H9 (cell line): ENCODE results near the gene PRDM11. TPM values are rescaled to one million over a fixed set of nuclear protein-coding genes. Genes with fewer than 3 reads are reported as not detected.

Source experiments
- DNase-seq: peaks from one replicate; pipeline ENCODE4 v3.0.0-alpha.2; 2017
- H2AFZ ChIP-seq: one replicate; pipeline ENCODE4 v1.6.1; 2013; ENCODE audit warnings: mild to moderate bottlenecking, low read length, control low read depth, moderate library complexity
- H2AK5ac ChIP-seq: 2 replicates; pipeline ENCODE4 v1.6.1; 2013; ENCODE audit warnings: low read length, control low read depth, mixed read lengths; ENCODE audit not compliant: insufficient read length
- H2BK120ac ChIP-seq: one replicate; pipeline ENCODE4 v1.6.1; 2013; ENCODE audit warnings: low read depth, mild to moderate bottlenecking, low read length, control low read depth, inconsistent platforms; ENCODE audit not compliant: poor library complexity, severe bottlenecking
- H2BK12ac ChIP-seq: 2 replicates; pipeline ENCODE4 v1.6.1; 2013; ENCODE audit warnings: low read length, control low read depth, mixed read lengths, low read depth; ENCODE audit not compliant: insufficient read length
- H2BK15ac ChIP-seq: 2 replicates; pipeline ENCODE4 v1.6.1; 2013; ENCODE audit warnings: low read depth, low read length, control low read depth
- H2BK20ac ChIP-seq: one replicate; pipeline ENCODE4 v1.6.1; 2013; ENCODE audit warnings: low read depth, mild to moderate bottlenecking, low read length, control low read depth, inconsistent platforms; ENCODE audit not compliant: poor library complexity, severe bottlenecking
- H2BK5ac ChIP-seq: 2 replicates; pipeline ENCODE4 v1.6.1; 2013; ENCODE audit warnings: low read length, control low read depth, mixed read lengths; ENCODE audit not compliant: insufficient read length
- H3K14ac ChIP-seq: 2 replicates; pipeline ENCODE4 v1.6.1; 2013; ENCODE audit warnings: low read length, control low read depth; ENCODE audit not compliant: insufficient read depth
- H3K18ac ChIP-seq: 2 replicates; pipeline ENCODE4 v1.6.1; 2013; ENCODE audit warnings: low read depth, mild to moderate bottlenecking, mixed read lengths, low read length, control low read depth; ENCODE audit not compliant: insufficient read length
- H3K23ac ChIP-seq: 2 replicates; pipeline ENCODE4 v1.6.1; 2013; ENCODE audit warnings: low read length, control low read depth, mixed read lengths, low read depth; ENCODE audit not compliant: insufficient read length
- H3K23me2 ChIP-seq: 2 replicates; pipeline ENCODE4 v1.6.1; 2013; ENCODE audit warnings: low read depth, mild to moderate bottlenecking, mixed read lengths, low read length, control low read depth; ENCODE audit not compliant: insufficient read length, poor library complexity, severe bottlenecking
- H3K27ac ChIP-seq: 2 replicates; pipeline ENCODE4 v1.5.1; 2013; ENCODE audit warnings: low read length, control low read depth, mixed read lengths, low read depth; ENCODE audit not compliant: insufficient read length
- H3K27me3 ChIP-seq: 2 replicates; pipeline ENCODE4 v1.6.1; 2013; ENCODE audit warnings: low read length, control low read depth, inconsistent platforms; ENCODE audit not compliant: insufficient read depth
- H3K4ac ChIP-seq: 2 replicates; pipeline ENCODE4 v1.6.1; 2013; ENCODE audit warnings: low read depth, mild to moderate bottlenecking, control low read depth, inconsistent platforms, low read length, moderate library complexity
- H3K4me1 ChIP-seq: 2 replicates; pipeline ENCODE4 v1.6.1; 2013; ENCODE audit warnings: low read length, control low read depth, inconsistent platforms; ENCODE audit not compliant: insufficient read depth
- H3K4me2 ChIP-seq: 2 replicates; pipeline ENCODE4 v1.6.1; 2013; ENCODE audit warnings: low read length, control low read depth, mixed read lengths; ENCODE audit not compliant: insufficient read length, insufficient read depth
- H3K56ac ChIP-seq: 2 replicates; pipeline ENCODE4 v1.6.1; 2013; ENCODE audit warnings: low read depth, mild to moderate bottlenecking, mixed read lengths, low read length, control low read depth; ENCODE audit not compliant: insufficient read length
- H3K79me1 ChIP-seq: 2 replicates; pipeline ENCODE4 v1.6.1; 2013; ENCODE audit warnings: low read depth, mild to moderate bottlenecking, moderate library complexity, low read length, control low read depth, inconsistent platforms; ENCODE audit not compliant: insufficient read depth, poor library complexity, severe bottlenecking
- H3K79me2 ChIP-seq: 2 replicates; pipeline ENCODE4 v1.6.1; 2013; ENCODE audit warnings: low read length, control low read depth, inconsistent platforms; ENCODE audit not compliant: insufficient read depth
- H3K9ac ChIP-seq: 2 replicates; pipeline ENCODE4 v1.6.1; 2013; ENCODE audit warnings: low read length, control low read depth, mixed read lengths; ENCODE audit not compliant: insufficient read length; ENCODE audit errors: extremely low read depth
- H3K9me3 ChIP-seq: one replicate; pipeline ENCODE4 v1.6.1; 2013; ENCODE audit warnings: low read depth, low read length, inconsistent platforms; ENCODE audit not compliant: control insufficient read depth
- H3T11ph ChIP-seq: one replicate; pipeline ENCODE4 v1.6.1; 2013; ENCODE audit warnings: mild to moderate bottlenecking, low read length, control low read depth, inconsistent platforms
- H4K20me1 ChIP-seq: one replicate; pipeline ENCODE4 v1.6.1; 2013; ENCODE audit not compliant: control insufficient read depth, insufficient read length, insufficient read depth
- H4K5ac ChIP-seq: 2 replicates; pipeline ENCODE4 v1.6.1; 2013; ENCODE audit warnings: low read depth, mild to moderate bottlenecking, mixed read lengths, low read length, control low read depth; ENCODE audit not compliant: insufficient read length
- H4K8ac ChIP-seq: replicated peaks from 2 replicates; pipeline ENCODE4 v1.6.1; 2013; ENCODE audit warnings: low read length, control low read depth, mixed read lengths, low read depth; ENCODE audit not compliant: insufficient read length
- H4K91ac ChIP-seq: 2 replicates; pipeline ENCODE4 v1.6.1; 2013; ENCODE audit warnings: low read depth, mild to moderate bottlenecking, moderate library complexity, mixed read lengths, low read length, control low read depth; ENCODE audit not compliant: insufficient read length
- H3K27ac Mint-ChIP-seq, 3 experiments: 2 replicates in 2 of 3; 3 replicates in 1 of 3; pipeline ENCODE4 v1.8.0; 2020 to 2021; ENCODE audit warnings: mixed read lengths in 3 of 3, mild to moderate bottlenecking in 1 of 3, moderate library complexity in 1 of 3
- H3K27me3 Mint-ChIP-seq: 2 replicates; pipeline ENCODE4 v1.8.0; 2021; ENCODE audit warnings: low read depth, mild to moderate bottlenecking, moderate library complexity, mixed read lengths
- H3K36me3 Mint-ChIP-seq, 3 experiments: 2 replicates in 2 of 3; 3 replicates in 1 of 3; pipeline ENCODE4 v1.8.0; 2020 to 2021; ENCODE audit warnings: low read depth in 3 of 3, mixed read lengths in 3 of 3; ENCODE audit not compliant: insufficient read depth in 1 of 3
- H3K4me1 Mint-ChIP-seq, 2 experiments: 2 replicates each; pipeline ENCODE4 v1.8.0; 2020; ENCODE audit warnings: mixed read lengths in 2 of 2
- H3K4me3 Mint-ChIP-seq, 2 experiments: 2 replicates in 1 of 2; 3 replicates in 1 of 2; pipeline ENCODE4 v1.8.0; 2020 to 2021; ENCODE audit warnings: mild to moderate bottlenecking in 2 of 2, mixed read lengths in 2 of 2, moderate library complexity in 1 of 2
- H3K9me3 Mint-ChIP-seq, 2 experiments: 2 replicates in 1 of 2; 3 replicates in 1 of 2; pipeline ENCODE4 v1.8.0; 2020; ENCODE audit warnings: mild to moderate bottlenecking in 2 of 2, mixed read lengths in 2 of 2, moderate library complexity in 1 of 2
- WGBS: extraction: QIAGEN DNeasy Blood & Tissue Kit; methylation state at CpG from one replicate; pipeline ENCODE4 v1.1.7; 2013; ENCODE audit warnings: missing lambda C conversion rate, low lambda C conversion rate, mixed read lengths; ENCODE audit not compliant: insufficient read length; ENCODE audit errors: extremely low coverage; 5-methylcytosine and 5-hydroxymethylcytosine counted together
- total RNA-seq: library from RNA; stranded (reverse); gene quantifications from 2 replicates; pipeline ENCODE4 v1.2.1, GENCODE V29; 2021
- TF ChIP-seq, protein P1 (sequence below): fragments of 200-600 bp; sonication (generic); conservative IDR thresholded peaks from 3 replicates; pipeline ENCODE4 v1.8.0; 2021; ENCODE audit warnings: antibody characterized with exemption, mild to moderate bottlenecking

Gene PRDM11
- total RNA-seq, 1 experiment from 2014 or later: 11.5 TPM

DNA sequence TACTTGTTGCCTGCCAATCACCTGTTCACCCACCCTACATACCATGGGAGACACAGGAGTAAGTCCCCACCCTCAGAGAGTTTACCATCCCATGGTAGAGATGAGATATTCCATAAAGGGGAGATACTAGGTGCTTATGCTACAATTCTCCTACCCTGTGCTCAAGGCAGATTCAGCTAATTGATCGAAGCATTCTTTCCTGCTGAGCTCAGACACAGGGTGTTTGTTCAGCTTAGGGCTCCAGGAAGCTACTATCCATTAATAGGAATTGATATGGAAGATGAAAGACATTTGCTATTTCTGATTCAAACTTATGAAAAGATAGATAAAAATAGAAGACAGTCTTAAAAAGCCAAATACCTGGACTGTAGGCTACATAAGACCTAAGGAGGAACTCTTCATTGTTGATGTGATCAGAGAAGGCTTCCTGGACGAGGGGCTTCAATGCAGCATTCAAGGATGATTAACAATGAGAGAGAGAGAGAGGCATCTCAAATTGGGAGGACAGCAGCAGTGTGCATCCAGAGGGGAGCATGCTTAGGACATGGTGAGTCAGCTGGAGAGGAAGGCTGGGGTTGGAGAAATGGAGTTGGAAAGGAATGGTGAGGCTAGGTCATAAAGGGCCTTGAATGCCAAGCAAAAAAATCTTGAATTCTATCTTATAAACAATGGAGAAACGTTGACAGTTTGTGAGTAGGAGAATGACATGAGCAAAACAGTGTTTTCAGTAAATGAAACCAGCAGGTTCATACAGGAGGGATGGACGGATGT is 124.7 kb downstream of the PRDM11 start:
- no CpG with 5 or more reads among the region's 4 CpGs for WGBS
- no peaks in the 10 kb centered on the region for H3K4me1 ChIP-seq
- H3K9me3 Mint-ChIP-seq: no peaks in the 10 kb centered on the region
- TF ChIP-seq, protein P1, sequence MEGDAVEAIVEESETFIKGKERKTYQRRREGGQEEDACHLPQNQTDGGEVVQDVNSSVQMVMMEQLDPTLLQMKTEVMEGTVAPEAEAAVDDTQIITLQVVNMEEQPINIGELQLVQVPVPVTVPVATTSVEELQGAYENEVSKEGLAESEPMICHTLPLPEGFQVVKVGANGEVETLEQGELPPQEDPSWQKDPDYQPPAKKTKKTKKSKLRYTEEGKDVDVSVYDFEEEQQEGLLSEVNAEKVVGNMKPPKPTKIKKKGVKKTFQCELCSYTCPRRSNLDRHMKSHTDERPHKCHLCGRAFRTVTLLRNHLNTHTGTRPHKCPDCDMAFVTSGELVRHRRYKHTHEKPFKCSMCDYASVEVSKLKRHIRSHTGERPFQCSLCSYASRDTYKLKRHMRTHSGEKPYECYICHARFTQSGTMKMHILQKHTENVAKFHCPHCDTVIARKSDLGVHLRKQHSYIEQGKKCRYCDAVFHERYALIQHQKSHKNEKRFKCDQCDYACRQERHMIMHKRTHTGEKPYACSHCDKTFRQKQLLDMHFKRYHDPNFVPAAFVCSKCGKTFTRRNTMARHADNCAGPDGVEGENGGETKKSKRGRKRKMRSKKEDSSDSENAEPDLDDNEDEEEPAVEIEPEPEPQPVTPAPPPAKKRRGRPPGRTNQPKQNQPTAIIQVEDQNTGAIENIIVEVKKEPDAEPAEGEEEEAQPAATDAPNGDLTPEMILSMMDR: no peak
- H3K18ac ChIP-seq: no peak overlapping the region
- no peak overlapping the region for H2BK20ac ChIP-seq
- H3K23ac ChIP-seq: no peak overlapping the region
- no peak overlapping the region for H2AFZ ChIP-seq
- H3T11ph ChIP-seq: no peak overlapping the region
- no peaks in the 10 kb centered on the region for H3K23me2 ChIP-seq
- H3K56ac ChIP-seq: no peak overlapping the region
- H4K20me1 ChIP-seq: no peaks in the 10 kb centered on the region
- H3K27me3 ChIP-seq: no peaks in the 10 kb centered on the region
- no peak overlapping the region for H2AK5ac ChIP-seq
- H3K9me3 ChIP-seq: no peaks in the 10 kb centered on the region
- no peak overlapping the region for H3K9ac ChIP-seq
- no peak overlapping the region for H4K5ac ChIP-seq
- no peaks in the 10 kb centered on the region for H3K36me3 Mint-ChIP-seq
- no peak overlapping the region for H4K91ac ChIP-seq
- no peak overlapping the region for H3K4me3 Mint-ChIP-seq
- DNase-seq: no peak
- H3K79me2 ChIP-seq: no peaks in the 10 kb centered on the region
- no peak overlapping the region for H2BK5ac ChIP-seq
- H4K8ac ChIP-seq: no peak overlapping the region
- no peak overlapping the region for H3K14ac ChIP-seq
- H2BK120ac ChIP-seq: no peak overlapping the region
- no peak overlapping the region; a peak in 1 of 7 replicates for H3K27ac Mint-ChIP-seq
- H3K27me3 Mint-ChIP-seq: peaks cover 34% of the 10 kb centered on the region
- H2BK12ac ChIP-seq: no peak overlapping the region
- H2BK15ac ChIP-seq: no peak overlapping the region
- no peaks in the 10 kb centered on the region for H3K79me1 ChIP-seq
- H3K27ac ChIP-seq: no peak overlapping the region
- no peaks in the 10 kb centered on the region; a peak in 1 of 4 replicates for H3K4me1 Mint-ChIP-seq
- H3K4me2 ChIP-seq: no peak overlapping the region
- no peak overlapping the region for H3K4ac ChIP-seq
